NCI-H2196 treated with DMSO at 0.1 percent for 48 hours (cell line): ENCODE measurements around the gene ZNF467.

Source experiments
- DNase-seq: peaks from one replicate; lab custom pipeline; 2025; ENCODE audit not compliant: unreplicated experiment; lab: John Stamatoyannopoulos, UW

ZNF467 gene

GRCh38 chr7:149809215-149809614 is 35.8 kb upstream of the ZNF467 start:
- DNase-seq, result no peak

GRCh38 chr7:149808311-149808710 is 34.9 kb upstream of the ZNF467 start:
- no peak for DNase-seq

GRCh38 chr7:149806726-149807125 is 33.3 kb upstream of the ZNF467 start:
- no peak for DNase-seq

- DNase-seq, result no peak
Measured at GRCh38 chr7:149804106-149804505, 30.7 kb upstream of the ZNF467 start.

- DNase-seq, result no peak
Measured at GRCh38 chr7:149803551-149804074, 30.2 kb upstream of the ZNF467 start.

- DNase-seq, result no peak
Measured at GRCh38 chr7:149802966-149803365, 29.6 kb upstream of the ZNF467 start.

- no peak for DNase-seq
Measured at GRCh38 chr7:149801816-149802215, 28.4 kb upstream of the ZNF467 start.

GRCh38 chr7:149801002-149801566 is 27.7 kb upstream of the ZNF467 start:
- DNase-seq, result no peak

- no peak for DNase-seq
Measured at GRCh38 chr7:149800169-149800555, 26.8 kb upstream of the ZNF467 start.

- DNase-seq, result no peak
Measured at GRCh38 chr7:149799397-149800168, 26.2 kb upstream of the ZNF467 start.

- DNase-seq, result no peak
Measured at GRCh38 chr7:149797771-149798170, 24.4 kb upstream of the ZNF467 start.

- DNase-seq, result no peak
Measured at GRCh38 chr7:149796287-149796860, 23.0 kb upstream of the ZNF467 start.

GRCh38 chr7:149795126-149795525 is 21.7 kb upstream of the ZNF467 start:
- DNase-seq, result no peak

GRCh38 chr7:149794661-149795060 is 21.3 kb upstream of the ZNF467 start:
- DNase-seq, result no peak

- DNase-seq, result no peak
Measured at GRCh38 chr7:149793261-149793660, 19.9 kb upstream of the ZNF467 start.

GRCh38 chr7:149792220-149792595 is 18.8 kb upstream of the ZNF467 start:
- DNase-seq, result no peak

GRCh38 chr7:149791411-149792219 is 18.2 kb upstream of the ZNF467 start:
- DNase-seq, result no peak

GRCh38 chr7:149790754-149791360 is 17.5 kb upstream of the ZNF467 start:
- DNase-seq, result no peak

- no peak for DNase-seq
Measured at GRCh38 chr7:149790146-149790548, 16.8 kb upstream of the ZNF467 start.

- no peak for DNase-seq
Measured at GRCh38 chr7:149789101-149789500, 15.7 kb upstream of the ZNF467 start.

- DNase-seq, result no peak
Measured at GRCh38 chr7:149788300-149788851, 15.0 kb upstream of the ZNF467 start.
